ENCODE results near the gene MOSPD2.

DNA sequence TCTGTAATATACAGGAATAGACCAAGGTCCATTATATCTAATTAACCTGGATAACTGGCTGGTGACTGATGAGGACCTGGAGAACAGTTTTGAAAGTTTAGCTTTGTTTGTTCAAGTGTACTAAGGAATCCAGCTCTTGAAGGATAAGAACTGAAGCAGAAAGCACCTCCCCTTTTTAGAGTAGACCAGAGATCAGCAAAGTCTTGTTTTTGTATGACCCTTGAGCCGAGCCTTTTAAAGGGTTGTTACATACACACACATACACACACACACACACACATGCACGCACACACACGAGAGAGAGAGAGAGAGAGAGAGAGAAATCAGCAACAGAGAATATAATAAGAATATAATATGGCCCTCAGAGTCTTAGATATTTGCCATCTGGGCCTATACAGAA, 13.0 kb downstream of the MOSPD2 start:
- TF ChIP-seq, protein P1, sequence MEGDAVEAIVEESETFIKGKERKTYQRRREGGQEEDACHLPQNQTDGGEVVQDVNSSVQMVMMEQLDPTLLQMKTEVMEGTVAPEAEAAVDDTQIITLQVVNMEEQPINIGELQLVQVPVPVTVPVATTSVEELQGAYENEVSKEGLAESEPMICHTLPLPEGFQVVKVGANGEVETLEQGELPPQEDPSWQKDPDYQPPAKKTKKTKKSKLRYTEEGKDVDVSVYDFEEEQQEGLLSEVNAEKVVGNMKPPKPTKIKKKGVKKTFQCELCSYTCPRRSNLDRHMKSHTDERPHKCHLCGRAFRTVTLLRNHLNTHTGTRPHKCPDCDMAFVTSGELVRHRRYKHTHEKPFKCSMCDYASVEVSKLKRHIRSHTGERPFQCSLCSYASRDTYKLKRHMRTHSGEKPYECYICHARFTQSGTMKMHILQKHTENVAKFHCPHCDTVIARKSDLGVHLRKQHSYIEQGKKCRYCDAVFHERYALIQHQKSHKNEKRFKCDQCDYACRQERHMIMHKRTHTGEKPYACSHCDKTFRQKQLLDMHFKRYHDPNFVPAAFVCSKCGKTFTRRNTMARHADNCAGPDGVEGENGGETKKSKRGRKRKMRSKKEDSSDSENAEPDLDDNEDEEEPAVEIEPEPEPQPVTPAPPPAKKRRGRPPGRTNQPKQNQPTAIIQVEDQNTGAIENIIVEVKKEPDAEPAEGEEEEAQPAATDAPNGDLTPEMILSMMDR (IDR thresholded peaks at IDR 0.05), result no peak
- TF ChIP-seq POLR2A (IDR thresholded peaks at IDR 0.05), result no peak
